Body of pancreas (tissue), 4 donors: ENCODE data around the gene RUSF1. TPM values are rescaled to one million over a fixed set of nuclear protein-coding genes. Genes with fewer than 3 reads are reported as not detected.

Experiments
- ATAC-seq: fragments of 150-250 bp; one replicate; pipeline ENCODE4 v1.9.1; 2016
- DNase-seq, 4 donors: peaks; one replicate each; pipeline ENCODE4 v3.0.0-alpha.2; 2019
- H3K27ac ChIP-seq, 4 donors: fragments of 200-600 bp; sonication (generic); 1 replicate in 3 of 4; 2 replicates in 1 of 4; pipeline versions ENCODE4 v1.5.1 to v1.6.1; 2016 to 2019; ENCODE audit warnings: mild to moderate bottlenecking in 1 of 4, mixed read lengths in 1 of 4, moderate library complexity in 1 of 4
- H3K27me3 ChIP-seq, 2 donors: fragments of 200-600 bp; sonication (generic); one replicate each; pipeline ENCODE4 v1.6.0; 2016; ENCODE audit warnings: mild to moderate bottlenecking in 1 of 2
- H3K36me3 ChIP-seq, 2 donors: fragments of 200-600 bp; sonication (generic); replicated peaks in 1 of 2; 2 replicates each; pipeline ENCODE4 v1.5.1; 2016; ENCODE audit warnings: low read depth in 2 of 2; ENCODE audit not compliant: insufficient read depth in 1 of 2
- H3K4me1 ChIP-seq: fragments of 200-600 bp; sonication (generic); one replicate; pipeline ENCODE4 v1.6.0; 2016
- H3K4me3 ChIP-seq, 2 donors: fragments of 200-600 bp; sonication (generic); 1 replicate in 1 of 2; 2 replicates in 1 of 2; pipeline ENCODE4 v1.5.1; 2016 to 2019
- H3K9me3 ChIP-seq, 3 donors: fragments of 200-600 bp; sonication (generic); 1 replicate in 2 of 3; 2 replicates in 1 of 3; pipeline ENCODE4 v1.5.1; 2016
- POLR2A ChIP-seq, 3 donors: fragments of 450-650 bp; IDR thresholded peaks; one replicate each; pipeline ENCODE4 v1.6.1; 2016; ENCODE audit warnings: antibody characterized with exemption in 3 of 3, mild to moderate bottlenecking in 2 of 3
- WGBS, 2 donors: methylation state at CpG; one replicate each; pipeline ENCODE4 v1.1.5; 2017; 5-methylcytosine and 5-hydroxymethylcytosine counted together
- intact Hi-C: fragments of 100-400 bp; cut with DNase I; formaldehyde crosslinking; loops from one replicate; pipeline ENCODE4 v1.15.1; 2023
- total RNA-seq, 2 donors: library from RNA; depleted of rRNA; stranded (reverse); fragments of >200 nt; gene quantifications; one replicate each; pipeline ENCODE4 v1.1.0, GENCODE V29; 2016
- TF ChIP-seq, protein P1 (sequence below), 7 experiments: fragments of 450-650 bp in 4 of 7; fragments of 200-600 bp in 3 of 7; sonication (generic) in 3 of 7; IDR thresholded peaks; one replicate each; pipeline ENCODE4 v1.5.1; 2016 to 2019; ENCODE audit warnings: antibody characterized with exemption in 7 of 7

RUSF1 gene
- total RNA-seq, 2 donors from 2014 or later, result 72.9 to 77.5 TPM

- WGBS, 2 donors, result 81 to 86% methylated on average over 2 of the region's 2 CpGs
- TF ChIP-seq POLR2A (IDR thresholded peaks at IDR 0.05), result no peak
- TF ChIP-seq, protein P1, sequence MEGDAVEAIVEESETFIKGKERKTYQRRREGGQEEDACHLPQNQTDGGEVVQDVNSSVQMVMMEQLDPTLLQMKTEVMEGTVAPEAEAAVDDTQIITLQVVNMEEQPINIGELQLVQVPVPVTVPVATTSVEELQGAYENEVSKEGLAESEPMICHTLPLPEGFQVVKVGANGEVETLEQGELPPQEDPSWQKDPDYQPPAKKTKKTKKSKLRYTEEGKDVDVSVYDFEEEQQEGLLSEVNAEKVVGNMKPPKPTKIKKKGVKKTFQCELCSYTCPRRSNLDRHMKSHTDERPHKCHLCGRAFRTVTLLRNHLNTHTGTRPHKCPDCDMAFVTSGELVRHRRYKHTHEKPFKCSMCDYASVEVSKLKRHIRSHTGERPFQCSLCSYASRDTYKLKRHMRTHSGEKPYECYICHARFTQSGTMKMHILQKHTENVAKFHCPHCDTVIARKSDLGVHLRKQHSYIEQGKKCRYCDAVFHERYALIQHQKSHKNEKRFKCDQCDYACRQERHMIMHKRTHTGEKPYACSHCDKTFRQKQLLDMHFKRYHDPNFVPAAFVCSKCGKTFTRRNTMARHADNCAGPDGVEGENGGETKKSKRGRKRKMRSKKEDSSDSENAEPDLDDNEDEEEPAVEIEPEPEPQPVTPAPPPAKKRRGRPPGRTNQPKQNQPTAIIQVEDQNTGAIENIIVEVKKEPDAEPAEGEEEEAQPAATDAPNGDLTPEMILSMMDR (IDR thresholded peaks at IDR 0.05), result no peak
Observed at GRCh38 chr16:31519759-31520431, 11.7 kb upstream of the RUSF1 start.

GRCh38 chr16:31517800-31518402 is 9.7 kb upstream of the RUSF1 start:
- DNase-seq (no peak), ATAC-seq (no peak)
- no peak overlapping the region for H3K4me3 ChIP-seq
- no peaks in the 10 kb centered on the region for H3K9me3 ChIP-seq
- WGBS, 2 donors, result 63 to 64% methylated on average over 4 of the region's 4 CpGs
- intact Hi-C loops, result no loop called here
- no peaks in the 10 kb centered on the region for H3K36me3 ChIP-seq
- no peaks in the 10 kb centered on the region for H3K27me3 ChIP-seq
- TF ChIP-seq POLR2A (IDR thresholded peaks at IDR 0.05), result no peak
- TF ChIP-seq, protein P1 (IDR thresholded peaks at IDR 0.05), result no peak
- no peak overlapping the region for H3K27ac ChIP-seq
- H3K4me1 ChIP-seq, result no peaks in the 10 kb centered on the region

More at GRCh38 chr16:31519759-31520431, 11.7 kb upstream of the RUSF1 start:
- DNase-seq (no peak), ATAC-seq (no peak)
- Histone ChIP-seq H3K4me3 (no peak overlapping the region), H3K36me3 (no peaks in the 10 kb centered on the region), H3K9me3 (no peaks in the 10 kb centered on the region), H3K4me1 (no peaks in the 10 kb centered on the region), H3K27ac (no peak overlapping the region), H3K27me3 (no peaks in the 10 kb centered on the region)
- intact Hi-C loops, result no loop called here

DNA sequence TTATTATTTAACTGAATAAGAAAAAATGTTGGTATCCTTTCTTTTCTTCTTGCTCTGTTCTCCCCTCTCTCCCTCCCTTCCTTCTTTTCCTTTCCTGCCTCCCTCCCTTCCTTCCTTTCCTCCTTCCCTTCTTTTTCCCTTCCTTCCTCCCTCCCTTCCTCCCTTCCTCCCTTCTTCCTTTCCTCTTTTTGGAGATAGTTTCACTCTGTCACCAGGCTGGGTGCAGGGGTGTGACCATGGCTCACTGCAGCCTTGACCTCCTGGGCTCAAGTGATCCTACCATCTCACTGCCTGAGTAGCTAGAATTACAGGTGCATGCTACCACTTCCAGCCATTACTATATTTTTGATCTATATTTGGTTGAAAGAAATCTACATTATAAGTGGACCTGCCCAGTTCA is 5.7 kb upstream of the RUSF1 start:
- H3K36me3 ChIP-seq, result no peaks in the 10 kb centered on the region
- no peaks in the 10 kb centered on the region for H3K27me3 ChIP-seq
- peaks cover 12% of the 10 kb centered on the region for H3K4me1 ChIP-seq
- TF ChIP-seq, protein P1 (IDR thresholded peaks at IDR 0.05), result no peak
- H3K27ac ChIP-seq, result no peak overlapping the region
- ATAC-seq (no peak), DNase-seq (no peak)
- H3K9me3 ChIP-seq, result no peaks in the 10 kb centered on the region
- no peak overlapping the region for H3K4me3 ChIP-seq
- intact Hi-C loops, result no loop called here

GRCh38 chr16:31513126-31513525 is 4.9 kb upstream of the RUSF1 start:
- DNase-seq, result no peak
- intact Hi-C loops, result no loop called here
- H3K27me3 ChIP-seq, result no peaks in the 10 kb centered on the region
- no peak for TF ChIP-seq POLR2A (IDR thresholded peaks at IDR 0.05)
- TF ChIP-seq, protein P1 (IDR thresholded peaks at IDR 0.05), result no peak
- no peak for ATAC-seq
- H3K36me3 ChIP-seq, result no peaks in the 10 kb centered on the region
- H3K4me3 ChIP-seq, result no peak overlapping the region
- H3K4me1 ChIP-seq, result peaks cover 12% of the 10 kb centered on the region
- WGBS, 2 donors, result 73 to 76% methylated on average over 6 of the region's 6 CpGs
- no peak overlapping the region for H3K27ac ChIP-seq
- H3K9me3 ChIP-seq, result no peaks in the 10 kb centered on the region
